GM10847 (cell line): ENCODE measurements around the gene STX1B.
A peak's percentile ranks its signal among the peaks of the same experiment; 100 is the strongest.

Experiments
- POLR2A ChIP-seq: IDR thresholded peaks from 2 replicates; pipeline ENCODE4 v1.6.1; 2011; ENCODE audit not compliant: insufficient read length; ENCODE audit errors: extremely low read depth

Gene STX1B

DNA sequence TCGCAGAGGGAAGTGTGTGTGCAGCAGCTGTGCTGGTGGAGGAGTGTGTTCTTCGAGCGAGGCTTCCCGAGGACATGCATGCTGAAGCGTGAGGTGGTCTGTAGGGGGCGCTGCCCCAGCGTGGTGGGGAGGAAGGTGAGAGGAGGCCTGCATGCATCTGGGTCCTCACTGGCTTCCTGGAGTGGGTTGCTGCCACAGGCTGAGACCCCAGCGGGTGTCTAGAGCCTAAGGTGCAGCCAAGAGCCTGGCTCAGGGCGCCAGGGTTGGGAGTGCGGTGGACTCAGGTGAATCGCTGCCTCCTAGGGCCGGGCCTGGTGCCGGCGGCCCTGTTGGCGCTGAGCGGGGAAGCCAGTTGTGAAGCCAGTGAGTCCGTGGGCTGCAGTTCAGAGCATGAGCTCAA, 32.9 kb downstream of the STX1B start:
- TF ChIP-seq POLR2A: no peak

DNA sequence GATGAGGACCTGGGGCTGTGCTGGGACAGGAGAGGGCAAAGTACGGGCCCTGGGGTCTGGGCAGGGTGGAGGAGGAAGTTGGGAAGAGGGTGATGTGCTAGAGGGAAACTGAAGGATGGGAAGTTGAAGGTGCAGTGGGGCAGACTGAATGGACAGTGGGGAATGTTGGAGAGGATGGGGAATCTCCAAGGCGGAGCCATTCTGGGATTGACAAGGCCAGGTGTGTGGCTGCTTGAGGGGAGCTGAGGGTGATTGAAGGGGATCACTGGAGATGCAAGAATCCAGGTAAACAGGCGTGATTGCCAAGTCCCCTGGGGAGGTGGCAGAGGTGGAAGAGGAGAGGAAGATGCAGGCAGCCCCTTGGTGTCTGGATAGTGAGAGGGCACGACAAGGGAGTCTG, 34.0 kb downstream of the STX1B start:
- no peak for TF ChIP-seq POLR2A

- TF ChIP-seq POLR2A: no peak
These were observed 36.1 kb downstream of the STX1B start for GRCh38 chr16:30974348-30974747.

DNA sequence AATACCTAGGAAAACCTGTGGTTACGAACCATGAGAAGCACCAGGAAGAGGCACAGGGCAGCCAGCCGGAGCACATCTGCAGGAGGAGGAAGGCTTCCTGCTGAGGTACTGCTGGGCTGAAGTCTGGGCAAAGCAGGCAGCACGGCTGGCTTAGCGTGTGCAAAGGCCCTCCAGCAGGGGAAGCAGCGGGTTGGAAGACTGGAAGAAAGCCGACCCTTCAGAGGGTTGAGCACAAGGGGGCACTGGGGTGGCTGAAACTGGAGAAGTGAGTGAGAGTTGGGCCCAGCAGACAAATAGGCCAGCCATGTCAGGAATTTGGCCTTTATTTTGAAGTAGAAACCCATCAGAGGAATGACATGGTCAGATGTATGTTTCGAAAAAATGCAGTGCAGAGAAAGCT, 37.6 kb downstream of the STX1B start:
- no peak for TF ChIP-seq POLR2A

DNA sequence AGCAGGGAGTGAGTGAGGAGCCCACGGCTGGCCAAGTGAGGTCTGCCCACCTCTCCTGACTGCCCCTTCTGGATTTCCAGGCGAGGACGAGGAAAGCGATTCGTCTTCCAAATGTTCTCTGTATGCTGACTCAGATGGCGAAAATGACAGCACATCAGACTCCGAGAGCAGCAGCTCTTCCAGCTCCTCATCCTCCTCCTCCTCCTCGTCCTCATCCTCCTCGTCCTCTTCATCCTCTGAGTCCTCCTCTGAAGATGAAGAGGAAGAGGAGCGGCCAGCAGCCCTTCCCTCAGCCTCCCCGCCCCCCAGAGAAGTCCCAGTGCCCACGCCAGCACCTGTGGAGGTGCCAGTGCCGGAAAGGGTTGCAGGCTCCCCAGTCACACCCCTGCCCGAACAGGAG, 39.1 kb downstream of the STX1B start:
- TF ChIP-seq POLR2A: no peak

DNA sequence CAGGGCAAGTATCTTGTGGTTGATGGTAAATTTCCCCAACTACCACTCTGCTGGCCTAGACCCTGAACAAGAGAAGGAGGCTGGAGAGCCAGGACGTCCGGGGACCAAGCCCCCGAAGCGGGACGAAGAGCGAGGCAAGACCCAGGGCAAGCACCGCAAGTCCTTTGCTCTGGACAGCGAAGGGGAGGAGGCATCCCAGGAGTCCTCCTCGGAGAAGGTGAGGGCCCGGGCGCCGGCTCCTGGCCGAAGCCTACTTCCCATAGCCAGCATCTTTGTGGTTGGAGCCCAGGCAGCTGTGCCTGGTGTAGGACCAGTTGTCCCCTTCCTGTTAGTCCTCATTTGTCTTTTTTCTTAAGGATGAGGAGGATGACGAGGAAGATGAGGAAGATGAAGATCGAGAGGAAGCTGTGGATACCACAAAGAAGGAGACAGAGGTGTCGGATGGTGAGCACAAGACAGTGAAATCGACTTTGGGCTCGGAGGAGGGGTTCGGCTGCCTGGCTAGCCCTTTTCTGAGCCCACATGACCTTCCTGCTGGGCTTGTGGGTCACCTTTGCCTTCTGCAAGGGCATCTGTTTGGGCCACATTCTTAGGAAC, 41.1 kb downstream of the STX1B start:
- TF ChIP-seq POLR2A: no peak

DNA sequence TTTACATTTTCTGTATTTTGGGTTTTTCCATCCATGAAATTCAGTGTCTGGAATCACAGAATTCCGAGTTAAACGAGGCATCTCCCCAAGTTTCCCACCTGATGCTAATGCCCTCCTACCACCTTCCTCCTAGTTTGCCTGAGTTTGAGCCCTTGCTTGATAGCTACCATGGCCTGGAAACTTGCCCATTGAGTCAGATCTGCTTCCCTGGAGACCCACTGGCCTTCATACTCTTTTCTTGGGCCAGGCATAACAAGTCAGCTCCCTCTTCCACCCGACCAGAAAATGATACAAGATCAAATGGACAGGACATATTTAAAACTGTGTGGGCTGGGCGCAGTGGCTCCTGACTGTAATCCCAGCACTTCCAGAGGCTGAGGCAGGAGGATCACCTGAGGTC, 42.6 kb downstream of the STX1B start:
- TF ChIP-seq POLR2A: no peak

- no peak for TF ChIP-seq POLR2A
These were observed 44.3 kb downstream of the STX1B start for GRCh38 chr16:30966033-30966619.

GRCh38 chr16:30965436-30965835, 45.0 kb downstream of the STX1B start:
- TF ChIP-seq POLR2A: no peak

GRCh38 chr16:30964574-30965226, 45.7 kb downstream of the STX1B start:
- TF ChIP-seq POLR2A: no peak

GRCh38 chr16:30963925-30964511, 46.4 kb downstream of the STX1B start:
- TF ChIP-seq POLR2A: no peak

DNA sequence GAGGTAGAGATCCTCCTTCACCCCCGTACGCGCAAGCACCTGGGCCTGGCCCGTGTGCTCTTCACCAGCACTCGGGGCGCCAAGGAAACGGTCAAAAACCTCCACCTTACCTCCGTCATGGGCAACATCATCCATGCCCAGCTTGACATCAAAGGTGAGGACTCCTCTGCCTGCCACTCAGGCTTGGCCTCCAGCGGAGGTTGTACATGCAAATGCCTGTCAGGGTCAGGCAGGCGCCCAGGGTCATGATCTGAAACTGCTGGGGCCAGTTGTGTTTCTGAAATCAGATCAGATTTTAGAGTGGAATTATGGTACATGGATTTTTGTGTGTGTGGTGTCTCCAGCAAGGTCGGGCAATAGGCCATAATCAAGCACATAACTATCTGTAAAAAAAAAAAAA, 49.1 kb downstream of the STX1B start:
- no peak for TF ChIP-seq POLR2A

DNA sequence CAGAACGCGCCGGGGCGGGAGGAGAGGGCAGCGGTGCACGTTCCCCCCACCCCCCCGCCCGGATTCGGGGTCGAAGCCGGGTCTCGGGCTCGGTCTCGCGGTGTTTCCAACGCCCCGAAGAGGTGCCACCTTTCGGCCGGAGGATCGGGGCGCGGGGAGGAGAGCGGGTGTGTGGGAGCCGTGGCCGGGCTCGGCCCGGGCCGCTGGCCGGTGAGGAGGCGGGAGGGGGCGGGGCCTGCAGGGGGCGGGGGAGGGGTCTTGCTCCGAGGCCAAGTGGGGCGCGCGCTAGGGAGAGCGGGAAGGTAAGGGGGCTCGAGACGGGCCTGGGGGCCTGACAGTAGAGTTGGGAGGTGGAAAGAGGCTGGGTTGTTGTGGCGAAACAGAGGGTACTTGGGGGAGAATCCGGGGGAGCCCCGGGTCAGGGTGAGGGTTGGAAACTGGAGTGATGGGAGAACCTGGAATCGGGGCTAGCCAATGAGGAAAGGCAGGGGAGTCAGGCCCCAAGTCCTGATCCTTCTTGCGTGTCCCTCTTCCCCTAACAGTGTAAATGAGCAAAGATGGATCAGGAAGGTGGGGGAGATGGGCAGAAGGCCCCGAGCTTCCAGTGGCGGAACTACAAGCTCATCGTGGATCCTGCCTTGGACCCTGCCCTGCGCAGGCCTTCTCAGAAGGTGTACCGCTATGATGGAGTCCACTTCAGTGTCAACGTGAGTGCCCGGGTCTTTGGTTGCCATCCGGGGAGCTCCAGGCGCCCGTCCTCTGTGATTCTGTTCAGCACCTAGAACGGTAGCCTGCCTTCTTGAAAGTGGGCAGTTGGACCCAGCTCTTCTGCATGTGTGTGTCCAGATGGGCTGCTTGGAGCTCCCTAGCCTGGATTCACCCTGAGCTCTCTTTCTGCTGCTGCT, 52.0 kb downstream of the STX1B start:
- TF ChIP-seq POLR2A: no peak

DNA sequence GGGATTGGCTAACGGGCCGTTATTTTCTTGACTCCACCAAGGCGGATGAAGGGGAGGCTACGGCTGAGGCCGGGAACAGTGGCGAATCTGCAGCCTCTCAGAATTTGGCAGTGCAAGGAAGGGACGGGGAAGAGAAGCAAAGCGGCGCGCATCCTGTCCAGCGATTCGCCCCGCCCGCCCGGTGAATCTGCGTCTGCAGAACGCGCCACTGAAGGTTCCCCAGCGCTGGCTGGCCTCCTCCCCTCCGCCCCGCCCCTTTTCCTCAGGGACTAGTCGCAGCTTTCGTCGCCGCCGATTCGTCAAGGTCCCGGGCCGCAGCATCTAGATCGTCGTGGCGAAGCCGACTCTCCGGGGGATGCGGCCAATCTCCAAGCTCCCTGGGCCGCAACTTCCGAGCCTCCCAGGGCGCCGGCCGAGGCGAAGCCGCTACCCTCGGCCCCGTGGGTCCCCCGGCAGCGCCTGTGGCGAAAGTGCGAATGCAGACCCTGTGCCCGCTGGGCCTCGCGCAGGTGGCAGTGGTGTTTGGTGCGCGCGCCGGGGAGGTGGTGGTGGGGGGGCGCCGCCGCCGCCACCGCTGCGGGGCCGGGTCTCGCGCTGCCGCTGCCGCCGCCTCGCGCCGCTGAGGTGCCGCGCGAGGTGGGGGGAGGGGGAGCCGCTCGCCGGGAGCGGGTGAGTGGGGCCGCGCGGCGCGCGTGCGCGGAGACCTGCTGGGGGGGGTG, 52.8 kb downstream of the STX1B start, which contains the start of gene SETD1A:
Gene SETD1A (plus strand): TSS at position 299 of the 719 bp plus-strand sequence. CDS start 978 bp downstream, outside the sequence.
- peak; percentile 30 for TF ChIP-seq POLR2A
